GM19043 (cell line): Measurements from ENCODE around the gene EYS.
"Not testable (repeated sequence)": the region's sequence is repeated elsewhere in the genome, so short reads cannot be mapped to it uniquely, and the experiment has no call there.

Experiments used
- ATAC-seq: cut with Tn5 transposase; IDR thresholded peaks from one replicate; pipeline ENCODE4 v1.9.1; 2021; ENCODE audit warnings: low read depth; ENCODE audit not compliant: unreplicated experiment

The EYS gene

DNA sequence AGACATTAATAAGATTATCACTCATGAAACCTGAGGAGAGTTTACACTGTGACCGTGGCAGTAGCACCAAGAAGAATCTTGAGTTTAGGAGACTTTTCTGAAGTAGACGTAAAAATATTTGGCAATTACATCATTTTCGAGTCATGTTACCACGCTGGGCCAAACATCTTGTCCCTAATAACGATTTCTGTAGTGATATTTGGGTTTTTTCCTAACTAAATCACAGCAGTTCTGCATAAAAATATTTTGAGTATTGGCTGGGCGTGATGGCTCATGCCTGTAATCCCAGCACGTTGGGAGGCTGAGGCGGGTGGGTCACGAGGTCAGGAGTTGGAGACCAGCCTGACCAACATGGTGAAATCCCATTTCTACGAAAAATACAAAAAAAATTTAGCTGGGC, 1809.1 kb downstream of the EYS start:
- no peak for ATAC-seq

GRCh38 chr6:63897459-63897858, 1809.6 kb downstream of the EYS start:
- ATAC-seq = no peak

GRCh38 chr6:63888416-63888815, 1818.6 kb downstream of the EYS start:
- ATAC-seq = no peak

GRCh38 chr6:63887804-63888203, 1819.2 kb downstream of the EYS start:
- ATAC-seq = not testable (repeated sequence)

DNA sequence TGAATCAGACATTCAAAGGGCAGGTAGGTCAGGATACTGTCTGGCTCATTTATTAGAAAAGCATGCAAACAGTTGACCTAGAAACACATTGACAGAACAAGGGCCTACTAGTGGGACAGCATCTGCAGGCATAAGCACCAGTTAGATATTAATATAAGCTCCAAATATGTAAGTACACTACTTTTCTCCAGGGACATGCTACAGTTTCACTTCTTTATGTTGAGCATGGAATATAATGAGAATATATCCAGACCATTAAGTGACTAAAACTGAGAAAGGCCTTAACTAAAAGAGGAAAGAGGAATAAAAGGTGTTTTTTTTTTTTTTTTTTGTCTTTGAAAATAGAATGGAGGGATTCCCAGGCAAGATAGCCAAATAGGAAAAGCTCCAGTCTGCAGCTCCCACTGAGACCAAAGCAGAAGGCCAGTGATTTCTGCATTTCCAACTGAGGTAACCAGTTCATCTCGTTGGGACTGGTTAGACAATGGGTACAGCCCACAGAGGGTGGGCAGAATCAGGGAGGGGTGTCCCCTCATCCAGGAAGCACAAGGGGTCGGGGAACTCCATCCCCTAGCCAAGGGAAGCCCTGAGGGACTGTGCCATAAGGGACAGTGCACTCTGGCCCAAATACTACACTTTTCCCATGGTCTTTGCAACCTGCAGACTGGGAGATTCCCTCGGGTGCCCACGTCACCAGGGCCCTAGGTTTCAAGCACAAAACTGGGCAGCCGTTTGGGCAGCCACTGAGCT, 1819.8 kb downstream of the EYS start:
- ATAC-seq = no peak

DNA sequence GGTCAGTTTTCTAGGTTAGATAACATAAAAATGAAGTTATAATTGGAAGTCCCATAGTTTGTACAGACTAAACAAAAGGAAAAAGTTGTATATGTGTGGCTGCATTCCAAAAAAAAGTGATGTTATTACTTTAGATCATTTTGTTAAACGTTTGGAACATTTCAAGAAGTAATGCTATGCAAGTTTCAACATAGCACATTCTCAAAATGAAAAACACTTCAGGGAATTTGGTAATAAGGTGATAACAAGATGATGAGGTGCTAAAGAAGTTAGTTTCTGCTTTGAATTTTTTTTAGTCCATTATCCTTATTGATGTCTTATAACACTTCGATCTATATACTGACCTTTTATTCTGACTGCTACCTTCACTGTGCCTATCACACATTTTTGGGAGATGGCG, 1820.7 kb downstream of the EYS start:
- ATAC-seq = no peak

- ATAC-seq = no peak
These were observed 1823.4 kb downstream of the EYS start for GRCh38 chr6:63883597-63883996.

- no peak for ATAC-seq
These were observed 1824.8 kb downstream of the EYS start for GRCh38 chr6:63882208-63882607.

DNA sequence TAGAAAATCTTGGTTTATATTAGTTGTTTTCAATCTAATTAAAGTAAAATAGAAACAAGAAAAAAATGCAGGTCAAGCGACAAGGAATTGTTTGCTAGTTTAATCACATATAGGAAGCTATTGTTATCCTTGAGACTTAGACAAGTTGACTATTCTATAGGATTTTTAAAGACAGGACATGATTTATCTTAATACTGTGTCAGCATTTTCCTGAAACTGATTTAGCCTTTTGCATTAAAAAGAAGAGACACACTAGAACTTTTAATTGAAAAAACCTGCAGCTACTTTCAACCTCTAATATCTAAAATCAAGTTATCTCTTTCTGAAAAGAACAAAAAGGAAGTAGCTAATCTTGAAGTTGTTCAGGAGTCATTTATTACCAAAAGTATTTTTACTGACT, 1825.2 kb downstream of the EYS start:
- no peak for ATAC-seq

- no peak for ATAC-seq
These were observed 1834.8 kb downstream of the EYS start for GRCh38 chr6:63872233-63872632.

DNA sequence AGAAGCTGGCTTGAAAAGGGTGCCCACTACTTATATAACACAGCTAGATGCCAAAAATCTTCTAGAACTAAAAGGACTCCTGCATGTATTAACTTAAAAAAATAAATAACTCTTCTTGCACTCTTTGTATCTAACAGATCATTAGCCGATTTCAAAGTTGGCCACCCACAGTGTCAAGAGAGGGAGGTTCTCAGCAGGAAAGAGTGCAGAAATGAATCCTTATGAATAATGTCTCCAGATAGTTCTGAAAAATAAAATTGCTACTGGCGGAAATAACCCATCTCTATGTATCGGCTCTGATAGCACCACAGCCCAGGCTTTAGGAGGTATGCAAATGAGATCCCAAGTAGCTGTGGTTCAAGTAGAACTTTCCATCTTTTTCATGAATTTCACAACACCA, 1838.7 kb downstream of the EYS start:
- no peak for ATAC-seq

- no peak for ATAC-seq
These were observed 1842.2 kb downstream of the EYS start for GRCh38 chr6:63864671-63865318.

- ATAC-seq = no peak
These were observed 1843.0 kb downstream of the EYS start for GRCh38 chr6:63864061-63864460.

- ATAC-seq = no peak
These were observed 1844.4 kb downstream of the EYS start for GRCh38 chr6:63862486-63863198.

DNA sequence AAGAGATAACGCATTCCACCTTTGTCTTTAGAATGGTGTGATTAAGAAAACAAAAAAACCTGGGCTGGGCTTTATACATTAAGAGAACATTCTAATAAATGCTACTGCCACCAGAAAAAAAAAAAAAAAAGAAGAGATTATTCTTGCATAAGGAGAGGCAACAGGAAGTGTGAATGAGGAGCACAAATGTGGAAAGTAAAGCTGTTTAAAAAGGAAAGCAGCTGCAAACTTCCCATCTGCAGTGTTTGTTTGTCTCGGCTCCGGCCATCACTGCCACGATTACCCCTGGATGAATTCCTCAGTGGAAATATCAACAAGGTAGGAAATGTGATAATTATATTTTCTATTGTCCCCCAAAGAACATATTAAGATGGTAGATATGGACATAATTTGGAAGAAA, 1847.5 kb downstream of the EYS start:
- ATAC-seq = no peak

GRCh38 chr6:63858691-63859090, 1848.3 kb downstream of the EYS start:
- ATAC-seq = no peak

DNA sequence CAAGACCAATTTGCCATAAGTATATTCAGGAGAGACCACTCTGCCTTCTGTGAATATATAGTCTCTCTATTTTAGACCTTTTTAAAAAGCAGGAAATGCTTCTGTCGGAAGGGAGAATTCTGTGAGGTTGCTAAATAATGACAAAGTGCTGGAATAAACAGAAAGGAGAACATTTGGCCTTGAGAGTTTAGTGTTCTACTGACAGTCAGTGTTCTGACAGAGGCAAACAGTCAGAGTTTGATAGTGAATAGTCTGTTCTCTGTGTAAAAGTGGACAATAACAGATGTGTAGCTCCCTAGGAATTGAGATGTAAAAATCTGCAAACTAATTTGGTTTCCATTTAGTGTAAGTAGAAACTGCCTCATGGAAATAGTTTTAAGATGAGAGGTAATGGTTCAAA, 1850.8 kb downstream of the EYS start:
- no peak for ATAC-seq

- ATAC-seq = no peak
These were observed 1862.7 kb downstream of the EYS start for GRCh38 chr6:63844287-63844686.

DNA sequence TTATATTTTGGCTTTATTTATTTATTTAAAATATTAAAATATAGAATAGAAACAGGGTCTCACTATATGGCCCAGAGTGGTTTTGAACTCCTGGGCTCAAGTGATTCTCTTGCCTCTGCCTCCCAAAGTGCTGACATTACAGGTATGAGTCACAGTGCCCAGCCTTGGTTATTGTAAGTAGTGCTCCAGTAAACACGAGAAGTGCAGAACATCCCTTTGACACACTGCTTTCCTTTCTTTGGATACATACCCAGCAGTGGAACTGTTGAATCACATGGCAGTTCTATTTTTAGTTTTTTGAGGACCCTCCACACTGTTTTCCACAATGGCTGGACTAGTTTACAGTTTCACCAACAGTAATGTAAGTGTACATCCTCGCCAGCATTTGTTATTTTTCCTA, 1867.5 kb downstream of the EYS start:
- ATAC-seq = no peak

- ATAC-seq = not testable (repeated sequence)
These were observed 1878.3 kb downstream of the EYS start for GRCh38 chr6:63828678-63829077.

DNA sequence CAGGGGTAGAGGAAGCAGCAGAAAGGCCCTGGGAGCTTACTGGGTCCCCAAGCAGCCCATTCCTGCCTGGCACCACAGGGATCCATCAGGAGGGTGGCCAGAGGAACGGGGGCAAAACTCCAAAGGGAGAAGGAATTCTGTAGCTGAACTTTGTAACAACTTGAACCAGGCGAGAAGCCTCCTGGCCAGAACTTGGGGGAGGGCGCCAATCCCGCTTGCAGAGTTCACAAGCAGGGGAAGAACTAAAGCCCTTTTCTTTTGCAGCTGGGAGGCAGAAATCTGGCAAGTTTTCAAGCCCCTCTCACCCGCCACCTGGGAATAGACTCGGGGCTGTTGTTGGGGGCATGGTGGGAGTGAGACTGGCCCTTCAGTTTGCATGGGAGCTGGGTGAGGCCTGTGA, 1882.3 kb downstream of the EYS start:
- no peak for ATAC-seq

GRCh38 chr6:63821442-63821841, 1885.6 kb downstream of the EYS start:
- ATAC-seq = no peak
